ENCODE results near the gene NUDT1.
A peak's percentile ranks its signal among the peaks of the same experiment; 100 is the strongest.

- TF ChIP-seq EP300 (IDR thresholded peaks at IDR 0.05) (no peak), CTCF (IDR thresholded peaks at IDR 0.05) (peak in 2 of 4 experiments; percentile 17 to 66)
Measured at GRCh38 chr7:2247141-2247995, 5.3 kb downstream of the NUDT1 start.

Data from gastroesophageal sphincter (tissue), 3 donors.